Bone marrow (tissue), 2 donors: ENCODE data around the gene RIPK3.

Experiments used
- DNase-seq, 2 donors: peaks; one replicate each; lab custom pipeline; 2025; lab: John Stamatoyannopoulos, UW

Gene RIPK3

GRCh38 chr14:24300326-24300980, 39.3 kb downstream of the RIPK3 start:
- no peak for DNase-seq

- peak; percentile 60 to 86 for DNase-seq
These were observed 40.3 kb downstream of the RIPK3 start, which contains the start of the genes DHRS1 and NOP9 for GRCh38 chr14:24299255-24300191. Gene DHRS1 (minus strand): TSS chr14:24299780. CDS start chr14:24299106, 674 bp downstream. Gene NOP9 (plus strand): TSS chr14:24299850. CDS start chr14:24299955, 105 bp downstream.

DNA sequence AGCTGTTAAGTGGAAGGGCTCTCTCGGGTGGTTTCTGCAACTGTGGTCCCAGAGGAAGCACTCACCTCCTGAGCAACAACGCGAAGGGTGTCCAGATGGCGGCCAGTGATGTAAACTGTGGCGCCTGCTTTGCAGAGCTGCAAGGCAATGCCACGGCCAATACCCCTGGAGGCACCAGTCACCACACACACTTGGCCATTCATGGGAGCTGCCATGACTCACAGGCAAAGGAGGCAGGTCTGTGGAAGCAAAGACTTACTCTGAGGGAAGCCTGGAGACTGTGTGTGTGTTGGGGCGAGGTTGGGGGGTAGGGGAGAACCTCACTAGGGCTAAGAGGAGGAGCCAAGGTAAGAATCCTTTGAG, 40.9 kb downstream of the RIPK3 start:
- no peak for DNase-seq

DNA sequence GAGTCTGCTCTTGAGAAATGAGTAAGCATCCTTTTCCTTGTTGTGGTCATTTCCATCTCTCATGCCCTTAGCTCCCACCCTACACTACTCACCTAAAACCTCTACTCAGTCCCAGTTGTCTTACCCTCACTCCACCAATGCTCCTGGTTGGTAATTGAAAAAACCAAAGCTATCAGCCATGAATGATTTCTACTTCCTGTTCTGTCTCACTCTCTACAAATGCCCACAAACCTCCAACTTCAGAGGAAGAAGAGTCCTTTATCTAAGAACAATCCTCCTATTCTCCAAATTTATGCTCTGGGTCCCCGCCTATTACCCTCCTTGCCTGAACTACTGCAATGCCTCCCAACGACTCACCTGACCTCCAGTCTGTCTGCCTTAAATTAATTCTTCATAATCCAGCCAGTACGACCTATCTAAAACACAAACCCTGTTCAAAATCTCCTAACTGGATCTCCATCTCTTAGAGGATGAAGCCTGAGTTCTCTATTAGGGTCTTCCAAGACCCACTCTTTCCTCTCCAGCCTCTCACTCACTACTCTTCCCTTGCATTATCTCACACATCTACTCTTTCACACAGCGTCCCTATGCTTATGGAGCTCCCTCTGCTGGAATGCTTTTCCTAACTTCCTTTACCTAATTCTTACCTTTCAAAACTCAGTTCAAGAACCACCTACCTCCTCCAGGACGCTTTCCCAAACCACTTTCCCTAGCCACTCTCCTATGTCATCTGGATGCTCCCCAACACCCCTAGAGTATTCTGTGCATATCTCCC, 42.4 kb downstream of the RIPK3 start:
- DNase-seq, result peak in 1 of 2 donors; percentile 13

DNA sequence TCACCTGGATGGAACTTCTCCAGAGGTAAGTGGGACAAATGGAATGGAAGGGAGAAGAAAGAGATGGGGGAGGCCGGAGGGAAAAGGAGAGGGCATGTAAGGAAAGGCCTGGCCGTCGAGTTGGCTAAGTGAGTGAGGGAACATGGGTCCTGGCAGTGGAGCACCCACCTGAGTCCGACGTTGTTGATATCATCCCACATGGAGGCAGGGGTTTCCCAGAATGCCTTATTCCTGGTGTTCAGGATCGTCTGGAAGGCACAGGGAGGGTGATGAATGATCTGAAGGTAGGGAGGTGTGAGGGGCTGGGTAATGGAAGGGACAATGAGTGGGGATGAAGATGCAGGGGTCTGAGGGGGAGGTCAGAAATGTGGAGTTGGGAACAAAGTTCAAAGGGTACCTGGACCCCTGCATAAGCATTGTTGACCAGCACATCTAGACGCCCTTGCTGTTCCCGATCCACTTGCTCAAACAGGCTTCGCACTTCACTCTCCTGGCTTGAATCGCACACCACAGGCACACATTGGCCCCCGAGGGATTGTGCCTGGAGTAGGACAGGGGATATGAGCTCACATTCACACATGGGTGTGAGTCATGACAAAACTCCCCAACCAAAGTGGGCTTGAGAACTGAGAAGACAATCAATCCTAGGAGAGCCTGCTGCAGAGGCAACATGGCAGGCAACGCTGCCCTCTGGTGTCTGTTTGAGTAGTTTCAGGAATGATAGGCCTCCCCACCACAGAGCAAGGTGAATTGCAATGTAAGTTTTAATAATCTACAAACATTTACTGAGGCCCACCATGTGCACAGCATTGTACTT, 43.2 kb downstream of the RIPK3 start:
- peak; percentile 43 to 91 for DNase-seq

DNA sequence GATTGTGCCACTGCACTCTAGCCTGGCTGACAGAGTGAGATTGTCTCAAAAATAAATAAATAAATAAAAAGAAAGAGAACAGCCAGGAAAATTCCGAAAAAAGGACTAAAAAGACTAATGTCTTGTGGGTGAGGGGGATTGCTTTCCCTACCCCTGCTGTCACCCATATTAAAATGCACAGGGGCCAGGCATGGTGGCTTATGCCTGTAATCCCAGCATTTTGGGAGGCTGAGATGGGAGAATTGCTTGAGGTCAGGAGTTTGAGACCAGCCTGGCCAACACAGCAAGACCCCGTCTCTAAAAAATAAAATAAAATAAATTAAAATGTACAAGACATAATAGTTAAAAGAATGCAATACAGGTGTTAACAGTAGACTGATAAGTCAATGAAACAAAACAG, 46.3 kb downstream of the RIPK3 start:
- no peak for DNase-seq

DNA sequence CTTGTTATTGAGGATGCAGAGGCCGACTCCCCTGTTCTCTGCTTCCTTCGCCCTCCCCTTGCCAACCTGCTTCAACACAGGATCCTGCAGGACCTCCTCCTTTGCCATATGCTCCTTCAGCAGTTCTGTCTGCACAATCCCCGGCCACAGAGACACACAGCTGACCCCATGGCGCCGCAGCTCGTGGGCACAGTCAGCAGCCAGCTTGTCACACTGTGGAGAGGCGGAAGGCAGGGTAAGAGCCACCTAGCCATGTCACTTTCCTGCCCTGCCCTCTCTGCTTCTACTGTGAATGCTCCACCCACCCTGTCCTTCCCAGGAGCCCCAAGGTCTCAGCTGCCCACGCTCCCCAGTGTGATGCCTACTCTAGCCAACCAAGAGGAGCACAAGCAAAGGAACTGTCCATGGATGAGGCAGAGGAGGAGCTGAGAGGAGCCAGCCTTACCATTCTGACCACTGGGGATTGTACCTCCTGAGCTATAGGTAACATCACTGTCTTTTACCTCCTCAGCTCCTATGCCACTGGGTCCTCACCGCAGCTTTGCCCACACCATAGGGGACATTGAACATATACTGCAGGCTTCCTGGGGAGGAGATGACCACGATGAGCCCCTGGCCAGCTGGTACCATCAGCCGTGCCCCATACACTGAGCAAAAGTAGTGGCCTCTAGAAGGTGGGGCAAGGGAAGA, 47.5 kb downstream of the RIPK3 start:
- DNase-seq, result no peak

- no peak for DNase-seq
These were observed 48.2 kb downstream of the RIPK3 start for GRCh38 chr14:24291446-24292117.

DNA sequence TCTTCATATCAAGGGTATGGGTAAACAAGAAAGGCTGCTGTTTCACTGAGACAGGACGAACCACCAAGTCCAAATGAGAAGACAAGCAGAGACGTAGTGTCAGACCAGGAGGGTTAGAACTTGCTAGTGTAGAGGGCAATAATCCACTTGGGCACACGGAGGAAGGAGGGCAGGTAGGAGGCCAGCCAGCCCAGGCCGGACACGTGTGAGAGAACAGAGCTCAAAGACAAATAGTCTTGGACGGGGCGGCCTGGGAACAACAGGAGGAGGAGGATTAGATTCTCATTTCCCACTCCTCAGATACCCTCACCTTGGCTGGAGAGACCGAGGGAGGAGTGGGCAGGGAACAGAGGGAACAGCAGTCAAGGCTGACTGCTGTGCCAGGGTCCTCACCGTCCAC, 49.0 kb downstream of the RIPK3 start:
- DNase-seq, result no peak

DNA sequence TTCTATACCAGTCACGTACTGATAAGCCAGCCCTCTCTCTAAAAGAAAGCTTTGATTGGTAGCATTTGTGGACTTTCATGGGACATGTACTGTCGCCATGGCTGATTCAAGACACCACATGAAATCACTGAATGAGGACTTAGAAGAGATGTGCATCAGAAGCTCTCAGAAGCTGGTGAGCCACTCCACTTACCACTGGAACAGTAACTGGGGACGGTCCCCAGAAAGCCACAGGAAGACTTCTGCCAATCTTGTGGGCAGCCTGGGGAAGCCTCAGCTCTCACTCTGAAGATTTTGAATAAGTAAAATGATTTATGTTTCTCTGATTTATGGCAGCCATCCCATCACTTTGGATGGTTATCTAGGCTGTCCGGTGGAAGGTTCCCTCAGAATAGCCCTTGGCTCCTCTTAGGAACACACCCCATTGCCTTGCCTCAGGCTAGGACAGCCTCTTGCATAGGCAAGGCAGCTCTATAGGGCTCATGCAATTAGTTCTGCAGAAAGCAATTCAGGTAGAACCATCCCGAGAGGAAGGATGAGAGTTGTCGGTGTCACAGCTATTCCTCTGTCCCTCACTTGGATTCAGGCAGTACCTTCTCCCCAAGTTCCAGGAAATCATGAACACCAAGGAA, 50.0 kb downstream of the RIPK3 start:
- no peak for DNase-seq

DNA sequence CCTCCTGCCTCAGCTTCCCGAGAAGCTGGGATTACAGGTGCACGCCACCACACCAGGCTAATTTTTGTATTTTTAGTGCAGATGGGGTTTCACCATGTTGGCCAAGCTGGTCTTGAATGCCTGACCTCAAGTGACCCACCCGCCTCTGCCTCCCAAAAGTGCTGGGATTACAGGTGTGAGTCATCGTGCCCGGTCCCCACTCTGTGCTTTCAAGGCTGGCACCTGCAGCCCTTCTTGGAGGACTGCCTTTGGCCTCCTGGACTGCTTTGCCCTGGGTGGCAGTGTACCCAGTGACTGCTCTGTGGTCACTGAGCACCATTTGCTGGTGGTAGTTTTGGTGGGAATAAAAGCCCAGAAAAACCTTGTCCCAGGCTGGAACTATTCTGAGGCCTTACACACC, 52.8 kb downstream of the RIPK3 start:
- DNase-seq, result no peak
